ENCODE results near the gene CLCNKB. TPM values are rescaled to one million over a fixed set of nuclear protein-coding genes. Genes with fewer than 3 reads are reported as not detected.
"Not testable (repeated sequence)": the region's sequence is repeated elsewhere in the genome, so short reads cannot be mapped to it uniquely, and the experiment has no call there.

Gene CLCNKB
- total RNA-seq, 4 donors from 2014 or later: 0.38 to 2.2 (median 1.6) TPM; not detected in 1

- no peak for ATAC-seq (ENCODE audit: low FRiP score)
- no peak for TF ChIP-seq CTCF (IDR thresholded peaks at IDR 0.05)
Measured at GRCh38 chr1:16041200-16041599, 2.4 kb upstream of the CLCNKB start.

GRCh38 chr1:16042096-16042495 lies 1.5 kb upstream of the CLCNKB start:
- no peak for ATAC-seq (ENCODE audit: low FRiP score)
- DNase-seq (ENCODE audit: low spot score): no peak
- TF ChIP-seq CTCF (IDR thresholded peaks at IDR 0.05): no peak

More at GRCh38 chr1:16041200-16041599, 2.4 kb upstream of the CLCNKB start:
- DNase-seq (ENCODE audit: low spot score): no peak

GRCh38 chr1:16042654-16043053 lies 928 bp upstream of the CLCNKB start:
- not testable (repeated sequence) for ATAC-seq (ENCODE audit: low FRiP score); DNase-seq (ENCODE audit: low spot score)

- TF ChIP-seq CTCF (IDR thresholded peaks at IDR 0.05): no peak
- DNase-seq (ENCODE audit: low spot score) (no peak), ATAC-seq (ENCODE audit: low FRiP score) (no peak)
Measured at GRCh38 chr1:16043950-16044349, 368 bp downstream of the CLCNKB start.

GRCh38 chr1:16046842-16047241 lies 3.3 kb downstream of the CLCNKB start:
- DNase-seq (ENCODE audit: low spot score) (no peak), ATAC-seq (ENCODE audit: low FRiP score) (no peak)
- no peak for TF ChIP-seq CTCF (IDR thresholded peaks at IDR 0.05)

GRCh38 chr1:16047791-16048475 lies 4.4 kb downstream of the CLCNKB start:
- TF ChIP-seq CTCF (IDR thresholded peaks at IDR 0.05): no peak
- DNase-seq (ENCODE audit: low spot score) (no peak), ATAC-seq (ENCODE audit: low FRiP score) (no peak)

- no peak for TF ChIP-seq CTCF (IDR thresholded peaks at IDR 0.05)
- DNase-seq (ENCODE audit: low spot score) (no peak), ATAC-seq (ENCODE audit: low FRiP score) (peak; percentile 46)
Measured at GRCh38 chr1:16048573-16049189, 5.1 kb downstream of the CLCNKB start.

Data from omental fat pad (tissue), 4 donors.